Stimulated activated CD8-positive, alpha-beta memory T cell treated with anti-CD3 and anti-CD28 coated beads, Interleukin-2, amount 100 ng/mL, for 1 hour (primary cell): ENCODE results near the gene NEK6.

Experiments used
- DNase-seq, 2 donors: peaks; one replicate each; pipeline ENCODE4 v3.0.0-alpha.2; 2020; ENCODE audit warnings: low read depth in 2 of 2

Gene NEK6

DNA sequence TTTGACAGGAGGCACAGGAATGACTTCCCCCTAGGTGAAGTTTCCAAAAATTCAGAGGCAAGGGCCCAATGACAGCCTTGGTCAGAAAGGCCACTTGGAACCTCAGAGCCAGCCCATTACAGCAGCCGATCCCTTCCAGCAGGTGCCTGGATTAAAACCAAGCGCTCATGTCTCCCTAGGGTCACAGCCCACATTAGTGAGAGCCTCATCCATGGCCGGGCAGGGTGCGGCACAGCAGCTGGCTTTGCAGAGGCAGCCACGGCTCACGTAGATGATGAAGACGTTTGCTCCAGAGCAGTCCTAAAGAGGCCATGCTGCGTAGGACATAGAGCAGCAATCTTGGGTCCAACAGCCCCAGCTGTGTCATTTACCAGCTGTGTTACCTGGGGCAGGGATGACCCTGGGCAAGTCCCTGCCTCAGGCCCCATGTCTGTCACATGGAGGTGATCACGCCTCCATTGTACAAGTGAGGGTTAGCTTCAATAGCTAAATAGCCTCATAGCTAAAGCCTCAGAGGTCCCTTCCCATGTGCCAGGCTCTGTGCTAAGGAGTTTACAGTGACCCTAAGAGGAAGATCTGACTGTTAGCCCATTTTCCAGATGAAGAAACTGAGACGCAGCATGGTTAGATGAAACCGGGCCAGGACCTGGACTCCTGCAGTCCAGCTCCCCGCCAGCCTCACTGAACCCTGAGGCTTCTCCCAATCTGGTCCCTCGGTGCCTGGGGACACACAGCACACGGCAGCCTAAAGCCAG, 39.2 kb downstream of the NEK6 start:
- DNase-seq, result no peak

DNA sequence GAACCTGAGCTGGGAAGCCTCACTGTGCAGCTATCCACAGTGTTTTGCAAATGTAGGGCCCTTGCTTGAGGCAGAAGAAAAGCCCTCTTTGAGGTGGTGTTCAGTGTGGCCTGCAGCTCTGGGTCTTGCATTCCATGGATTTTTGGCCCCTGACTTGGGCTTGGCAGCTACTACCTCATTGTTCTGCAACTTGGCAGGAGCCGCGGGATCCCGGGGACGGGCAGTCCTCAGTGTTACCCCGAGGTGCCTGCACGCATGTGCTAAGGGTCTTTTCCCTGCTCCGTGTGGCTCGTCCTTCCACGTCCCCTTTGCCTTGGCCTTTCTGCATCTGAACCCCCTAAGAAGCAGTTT, 39.8 kb downstream of the NEK6 start:
- DNase-seq, result no peak

DNA sequence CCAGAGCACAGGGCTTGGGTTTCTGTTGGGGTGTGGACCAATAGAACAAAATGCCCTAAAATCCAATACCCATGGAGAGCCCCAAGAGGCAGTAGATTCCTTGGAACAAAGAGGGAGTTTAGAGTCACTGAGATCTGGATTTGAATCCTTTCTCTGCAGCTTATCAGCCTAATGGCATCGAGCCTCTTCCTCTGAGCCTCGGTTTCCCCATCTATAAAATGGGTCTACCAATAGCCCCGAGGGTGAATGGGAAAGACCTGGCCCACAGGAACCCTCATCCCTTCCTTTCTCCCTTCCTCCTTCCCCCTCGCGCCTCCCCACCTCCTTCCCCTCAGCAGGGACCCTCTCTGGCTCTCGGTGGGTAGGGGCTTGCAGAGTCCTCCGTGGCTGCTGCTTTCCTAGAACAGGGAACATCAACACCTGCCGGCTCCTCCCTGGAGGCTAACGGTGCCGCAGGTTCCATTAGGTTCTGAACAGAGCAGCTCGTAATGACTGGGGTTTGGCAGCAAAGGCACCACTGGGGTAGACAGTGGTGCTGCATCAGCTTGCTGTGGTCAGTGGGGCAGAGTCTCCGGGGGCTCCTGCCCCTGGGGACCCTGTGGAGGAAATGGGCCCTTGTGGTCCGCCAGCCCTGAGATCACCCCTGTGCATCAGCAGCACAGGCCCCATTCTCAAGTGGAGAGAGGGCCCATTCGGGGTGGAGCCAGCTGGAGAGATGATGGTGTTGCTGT, 40.3 kb downstream of the NEK6 start:
- DNase-seq, result no peak

DNA sequence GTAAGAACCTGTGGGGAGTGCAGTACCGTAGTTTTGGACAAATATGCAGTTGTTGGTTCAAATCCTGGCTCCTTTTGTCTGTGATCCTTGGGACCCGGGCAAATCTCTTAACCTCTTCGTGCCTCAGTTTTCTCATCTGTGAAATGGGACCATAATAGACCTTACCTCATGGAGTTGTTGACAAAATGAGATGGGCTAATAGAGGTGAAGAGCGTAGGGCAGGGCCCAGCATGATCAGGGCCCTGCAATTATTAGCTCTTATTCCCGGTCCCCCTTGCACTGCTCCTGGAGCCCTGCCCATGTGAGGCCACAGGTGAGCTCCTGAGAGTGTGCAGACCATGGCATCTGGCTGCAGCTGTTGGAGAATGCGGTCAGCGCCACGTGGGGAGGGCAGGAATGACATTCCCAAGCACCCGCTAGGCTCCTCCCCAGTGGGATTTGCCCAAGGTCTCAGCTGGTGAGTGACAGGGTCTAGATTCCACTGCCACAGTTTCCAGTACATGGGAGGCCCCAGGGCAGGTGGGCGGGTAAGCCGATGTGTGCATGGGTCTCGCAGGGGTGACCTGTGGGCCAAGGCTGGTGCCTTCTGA, 41.0 kb downstream of the NEK6 start:
- DNase-seq, result no peak

DNA sequence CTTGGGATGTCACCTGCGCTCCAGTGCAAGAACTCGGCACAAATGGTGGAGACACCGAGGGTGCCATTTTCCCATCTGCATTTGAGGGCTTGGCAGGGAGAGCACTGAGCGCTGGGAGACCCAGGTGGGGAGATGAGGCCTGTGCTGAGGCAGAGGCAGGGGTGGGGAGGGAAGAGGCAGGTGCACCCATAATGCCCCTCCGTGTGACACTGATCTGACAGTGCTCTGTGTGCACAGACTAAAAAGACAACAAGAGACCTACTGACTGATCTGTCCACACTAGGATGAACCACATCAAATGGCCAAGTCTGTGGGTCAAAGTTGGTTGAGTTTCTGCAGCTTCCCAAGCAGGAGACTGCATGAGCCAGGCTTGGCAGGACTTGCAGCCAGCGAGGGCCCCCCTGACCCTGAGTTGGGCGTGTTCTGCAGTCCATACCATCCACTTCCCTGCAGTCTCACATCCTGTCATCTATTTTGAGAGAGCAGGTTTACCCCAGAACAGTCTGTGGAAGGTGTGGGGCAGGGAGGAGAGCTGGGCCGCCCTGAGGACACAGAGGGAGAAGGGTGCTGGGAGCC, 41.9 kb downstream of the NEK6 start:
- no peak for DNase-seq

DNA sequence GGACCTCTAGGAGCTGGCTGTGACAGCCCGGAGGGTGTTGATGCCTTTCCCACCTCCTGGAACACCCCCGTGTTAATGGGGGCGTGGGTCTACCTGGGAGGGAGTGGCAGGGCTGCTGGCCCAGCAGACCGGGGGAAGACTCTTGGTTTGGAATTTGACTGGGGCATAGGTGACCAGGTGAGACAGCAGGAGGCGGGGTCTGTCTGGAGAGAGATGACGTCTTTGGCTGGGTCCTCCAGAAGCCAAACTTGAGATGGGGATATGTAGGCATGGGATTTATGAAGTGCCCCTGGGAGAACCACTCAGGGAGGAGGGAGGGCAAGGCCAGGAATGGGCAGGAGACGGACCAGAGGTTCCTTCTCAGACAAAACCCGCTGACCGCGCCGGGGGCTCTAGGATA, 42.6 kb downstream of the NEK6 start:
- no peak for DNase-seq

DNA sequence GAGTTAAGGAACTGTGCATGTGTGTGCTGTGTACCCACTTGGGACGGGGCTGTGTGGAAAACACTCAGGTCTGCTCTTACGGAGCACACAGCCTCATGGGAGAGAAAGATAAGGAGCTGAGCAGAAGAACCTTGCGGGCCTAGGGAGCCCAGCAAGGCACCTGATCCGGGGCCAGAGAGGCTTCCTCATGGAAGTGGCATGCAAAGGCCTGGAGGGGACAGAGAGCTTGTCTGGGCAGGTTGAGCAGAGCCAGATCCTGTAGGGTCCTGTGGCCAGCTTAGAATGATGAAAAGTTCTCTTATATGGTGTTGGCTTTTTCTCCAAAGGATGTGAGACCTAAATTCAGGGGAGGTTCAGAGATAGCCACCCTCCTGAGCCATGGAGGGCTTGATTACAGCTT, 45.2 kb downstream of the NEK6 start:
- no peak for DNase-seq

DNA sequence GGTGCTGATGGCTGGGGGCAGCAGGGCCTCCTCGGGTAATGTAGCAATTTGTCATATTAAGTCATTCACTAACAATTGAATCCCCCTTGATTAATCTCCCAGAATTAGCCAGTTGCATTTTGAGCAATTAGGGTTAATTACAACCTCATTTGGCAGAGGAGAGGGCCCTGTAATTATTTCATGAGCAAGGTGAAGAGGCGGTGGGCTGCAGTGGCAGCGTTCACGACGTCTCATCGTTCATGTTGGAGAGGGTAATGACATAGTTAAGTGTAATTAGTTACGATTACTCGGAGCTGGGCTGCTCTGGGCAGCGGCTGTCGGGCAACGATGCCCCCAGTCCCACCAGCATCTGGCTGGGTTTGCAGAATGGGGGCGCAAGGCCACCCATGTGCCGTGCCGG, 46.0 kb downstream of the NEK6 start:
- no peak for DNase-seq

DNA sequence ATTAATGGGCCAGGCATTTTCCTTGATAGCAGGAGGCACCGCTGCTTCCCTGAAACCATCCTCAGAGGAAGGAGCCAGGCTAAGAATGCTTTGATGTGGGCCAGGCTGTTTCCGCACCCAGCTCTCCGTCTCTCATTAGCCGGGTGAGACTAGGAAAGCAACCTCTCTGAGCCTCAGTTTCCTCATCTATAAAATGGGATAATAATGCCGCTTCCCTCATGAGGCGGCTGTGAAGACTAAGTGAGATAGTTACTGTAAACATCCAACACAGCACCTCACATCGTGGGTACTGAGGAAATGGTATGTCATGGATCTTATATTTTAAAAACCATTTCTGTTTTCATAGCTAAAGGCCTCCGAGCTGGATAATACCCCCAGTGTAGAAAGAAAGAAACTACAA, 46.5 kb downstream of the NEK6 start:
- no peak for DNase-seq

DNA sequence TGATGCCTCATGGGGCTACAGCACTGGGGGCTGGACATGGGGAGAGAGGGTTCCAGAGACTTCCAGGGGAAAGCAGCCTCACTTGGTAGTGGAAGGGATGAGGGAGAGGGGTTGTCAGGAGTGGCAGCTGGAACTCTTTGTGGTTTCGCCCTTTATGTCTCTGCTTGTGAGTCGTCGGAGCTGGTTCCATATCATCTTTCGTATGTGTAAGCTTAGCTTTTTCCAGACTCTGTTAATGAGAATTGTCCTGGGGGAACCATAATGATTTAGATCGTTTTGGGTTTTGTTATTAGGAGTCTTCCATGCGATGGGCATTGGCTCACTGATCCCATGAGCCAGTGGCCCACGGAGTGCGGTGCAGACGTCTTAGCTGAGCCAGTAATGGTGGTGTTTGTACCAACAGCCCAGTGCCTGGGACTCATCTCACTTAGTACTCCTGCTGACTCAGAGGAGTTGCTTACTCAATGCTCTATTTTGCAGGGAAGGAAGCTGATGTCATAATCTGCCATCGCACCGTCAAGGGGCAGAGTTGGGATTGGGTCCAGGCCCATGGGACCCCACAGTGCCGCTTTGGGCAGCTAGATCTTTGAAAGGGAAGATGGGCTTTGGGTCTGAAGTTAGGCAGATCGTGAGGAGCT, 48.5 kb downstream of the NEK6 start:
- DNase-seq, result no peak

DNA sequence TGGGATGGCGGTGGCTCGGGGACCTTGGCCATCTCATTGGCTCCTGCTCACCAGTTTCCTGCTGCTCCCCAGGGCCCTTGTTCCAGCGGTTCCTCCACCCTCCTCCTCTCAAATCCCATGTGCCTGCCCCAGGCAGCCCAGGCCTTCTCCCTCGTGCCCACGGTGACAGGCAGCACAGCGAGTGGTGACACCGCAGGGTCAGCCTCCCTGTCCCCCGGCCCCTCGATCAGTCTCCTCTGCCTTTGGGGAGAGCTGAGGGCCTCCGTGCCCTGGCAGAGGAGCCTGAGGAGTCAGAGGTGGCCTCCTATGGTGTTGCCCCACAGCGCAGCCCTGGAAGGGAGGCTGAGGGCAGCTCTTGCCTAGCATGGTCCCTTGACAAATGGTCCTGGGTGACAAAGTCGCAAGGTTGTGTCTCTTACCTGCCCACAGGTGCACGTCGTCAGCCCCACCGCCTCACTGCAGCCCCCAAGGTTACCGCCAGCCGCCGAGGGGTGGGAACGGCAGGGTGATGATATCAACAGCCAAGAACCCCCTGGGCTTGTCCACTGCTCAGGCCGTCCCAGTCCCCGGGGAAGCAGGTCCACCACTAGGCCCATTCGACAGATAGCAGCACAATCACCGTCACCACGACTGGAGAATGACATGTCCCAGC, 49.8 kb downstream of the NEK6 start:
- DNase-seq, result no peak

DNA sequence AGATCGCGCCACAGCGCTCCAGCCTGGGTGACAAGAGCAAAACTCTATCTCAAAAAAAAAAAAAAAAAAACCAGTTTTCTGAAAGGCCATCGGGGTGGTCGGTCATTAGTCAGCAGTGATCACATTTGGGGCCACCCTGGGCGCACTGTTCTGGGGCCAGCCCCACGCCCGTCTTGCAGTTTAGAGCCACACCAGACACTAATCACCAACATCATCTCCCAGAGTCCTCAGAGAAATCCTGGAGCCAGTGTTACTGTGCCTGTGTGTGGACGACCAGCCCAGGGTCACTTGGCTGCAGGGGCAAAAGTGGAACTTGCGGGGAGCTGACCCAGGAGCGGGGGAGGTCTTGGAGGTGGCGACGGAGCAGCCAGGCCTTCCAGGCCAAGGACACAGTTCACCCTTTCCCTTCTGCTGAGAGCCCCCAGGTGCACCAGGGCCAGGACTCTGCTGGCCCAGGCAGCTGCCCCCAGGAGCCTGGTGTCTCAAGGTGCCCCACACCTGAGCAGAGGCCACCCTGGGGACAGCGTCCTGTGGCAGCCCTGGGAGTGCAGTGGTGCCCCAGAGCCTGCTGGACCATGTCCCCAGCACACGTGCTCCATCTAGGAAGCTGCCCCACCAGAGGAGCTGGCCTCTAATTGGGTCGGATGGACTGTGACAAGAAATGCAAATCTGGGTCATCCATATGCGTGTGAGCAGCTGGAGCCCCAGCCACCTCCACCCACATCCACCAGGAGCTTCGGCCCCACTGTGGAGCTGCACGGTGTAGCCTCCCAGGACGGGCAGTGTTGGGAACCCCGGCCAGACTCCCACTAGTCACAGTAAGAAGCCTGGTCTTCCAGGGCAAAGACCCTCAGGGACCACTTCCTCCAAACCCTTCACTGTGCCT, 51.1 kb downstream of the NEK6 start:
- no peak for DNase-seq

DNA sequence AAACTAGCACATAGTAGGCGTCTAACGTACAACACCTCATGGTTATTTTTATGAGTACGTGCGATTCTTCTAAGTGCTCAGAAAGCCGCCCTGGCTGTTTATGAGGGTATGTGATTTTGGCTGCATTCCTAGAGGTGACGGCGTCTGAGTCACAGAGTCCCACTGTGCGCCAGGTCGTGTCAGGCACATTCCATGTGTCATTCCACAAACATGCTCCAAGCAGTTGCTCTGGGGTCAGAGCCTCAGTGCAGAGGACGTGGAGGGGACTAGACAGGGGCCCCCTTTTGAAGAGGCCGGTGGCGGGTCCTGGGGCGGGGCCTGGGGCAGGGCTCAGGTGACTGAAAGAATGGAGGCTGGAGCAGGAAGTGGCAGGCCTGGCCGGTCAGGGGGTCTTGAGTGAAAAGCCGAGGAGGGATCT, 51.9 kb downstream of the NEK6 start:
- no peak for DNase-seq

DNA sequence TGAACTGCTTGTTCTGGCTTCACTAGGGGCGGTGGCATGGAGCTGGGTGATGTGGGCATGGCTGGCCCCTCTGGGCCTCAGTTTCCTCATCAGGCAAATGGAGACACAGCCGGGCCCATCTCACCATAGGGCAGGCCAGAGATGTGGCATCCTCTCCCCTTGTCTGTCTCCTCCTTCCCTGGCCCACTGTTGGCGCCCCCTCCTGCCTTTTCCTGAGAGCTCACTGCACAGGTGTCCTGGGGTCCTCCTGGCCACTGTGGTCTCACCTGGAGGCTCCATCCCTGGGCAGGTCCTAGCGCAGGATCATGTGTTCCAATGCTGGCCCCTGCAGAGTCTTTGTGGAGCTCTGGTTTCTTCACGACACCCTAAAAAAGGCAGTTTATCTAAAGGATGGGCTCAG, 53.5 kb downstream of the NEK6 start:
- no peak for DNase-seq

DNA sequence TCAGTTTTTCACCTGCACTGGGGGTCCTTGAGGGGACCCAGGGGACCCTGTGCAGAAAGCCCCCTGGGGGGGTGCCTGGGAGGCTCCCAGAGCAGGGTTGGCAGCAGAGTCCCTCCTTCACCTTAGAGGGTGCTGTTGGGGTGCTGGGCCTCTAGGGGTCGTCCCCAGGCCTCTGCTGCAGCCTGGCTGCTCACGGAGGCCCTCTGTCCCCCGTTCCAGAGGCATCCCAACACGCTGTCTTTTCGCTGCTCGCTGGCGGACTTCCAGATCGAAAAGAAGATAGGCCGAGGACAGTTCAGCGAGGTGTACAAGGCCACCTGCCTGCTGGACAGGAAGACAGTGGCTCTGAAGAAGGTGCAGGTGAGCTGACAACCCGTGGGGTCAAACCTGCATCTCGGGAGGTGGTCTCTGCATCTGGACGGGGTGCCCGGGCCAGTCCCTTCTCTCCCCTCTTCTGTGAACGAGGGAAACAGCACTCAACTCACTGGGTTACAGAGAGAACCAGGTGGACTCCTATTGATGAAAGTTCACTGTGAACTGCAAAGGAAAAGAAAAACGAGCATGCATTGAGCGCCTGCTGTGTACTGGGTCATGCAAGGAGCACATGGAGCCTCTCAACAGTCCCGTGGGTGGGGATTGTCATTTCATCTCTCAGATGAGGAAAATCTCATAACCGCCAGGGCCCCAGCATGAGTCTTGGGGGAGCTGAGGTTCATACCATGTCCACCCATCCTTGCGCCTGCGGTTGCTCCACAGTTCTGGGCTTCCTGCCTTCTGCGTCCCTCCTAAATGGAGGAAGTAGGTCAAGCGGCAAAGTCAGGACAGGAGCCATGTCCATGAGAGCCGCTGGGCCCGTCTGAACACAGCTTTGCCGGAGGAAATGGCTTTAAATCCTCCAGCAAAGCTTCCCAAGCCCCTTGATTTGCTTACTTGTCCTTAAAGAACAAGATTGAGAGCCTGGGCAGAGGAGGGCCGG, 54.8 kb downstream of the NEK6 start:
- no peak for DNase-seq

DNA sequence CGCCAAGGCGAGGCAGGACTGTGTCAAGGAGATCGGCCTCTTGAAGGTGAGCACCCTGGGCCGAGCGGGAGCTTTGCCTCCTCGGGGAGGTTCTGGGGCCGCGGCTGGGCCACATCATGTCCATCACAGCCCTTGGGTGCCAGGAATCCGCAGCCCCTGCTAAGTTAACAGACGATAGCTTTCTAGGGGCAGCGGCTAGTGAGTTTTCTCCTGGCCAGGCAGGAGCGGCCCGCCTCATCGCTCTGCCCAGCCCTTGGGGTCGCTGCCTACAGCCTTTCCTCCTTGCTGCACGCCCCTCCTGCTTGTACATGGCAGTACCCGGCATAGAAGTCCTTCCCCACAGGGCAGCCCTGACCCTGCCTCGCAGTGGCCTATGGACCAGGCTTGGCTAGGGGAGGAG, 56.2 kb downstream of the NEK6 start:
- DNase-seq, result no peak

DNA sequence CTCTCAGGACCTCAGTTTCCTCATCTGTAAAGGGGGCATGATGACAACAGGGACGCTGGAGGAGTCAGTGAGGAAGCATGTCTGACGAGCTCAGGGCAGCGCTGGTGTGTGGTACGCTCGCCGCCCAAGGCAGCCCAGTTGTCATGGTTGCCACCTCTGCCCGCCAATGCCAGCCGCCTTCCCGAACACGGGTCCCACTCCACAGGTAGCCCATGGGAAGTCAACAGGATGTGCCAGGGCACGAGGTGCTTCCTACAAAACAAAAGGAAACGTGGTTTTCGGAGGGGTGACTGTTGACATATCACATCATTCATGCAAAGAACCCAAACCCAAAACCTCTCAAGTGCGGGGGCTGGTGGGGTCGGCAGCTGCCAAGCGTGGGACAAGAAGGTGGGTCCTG, 58.1 kb downstream of the NEK6 start:
- no peak for DNase-seq

DNA sequence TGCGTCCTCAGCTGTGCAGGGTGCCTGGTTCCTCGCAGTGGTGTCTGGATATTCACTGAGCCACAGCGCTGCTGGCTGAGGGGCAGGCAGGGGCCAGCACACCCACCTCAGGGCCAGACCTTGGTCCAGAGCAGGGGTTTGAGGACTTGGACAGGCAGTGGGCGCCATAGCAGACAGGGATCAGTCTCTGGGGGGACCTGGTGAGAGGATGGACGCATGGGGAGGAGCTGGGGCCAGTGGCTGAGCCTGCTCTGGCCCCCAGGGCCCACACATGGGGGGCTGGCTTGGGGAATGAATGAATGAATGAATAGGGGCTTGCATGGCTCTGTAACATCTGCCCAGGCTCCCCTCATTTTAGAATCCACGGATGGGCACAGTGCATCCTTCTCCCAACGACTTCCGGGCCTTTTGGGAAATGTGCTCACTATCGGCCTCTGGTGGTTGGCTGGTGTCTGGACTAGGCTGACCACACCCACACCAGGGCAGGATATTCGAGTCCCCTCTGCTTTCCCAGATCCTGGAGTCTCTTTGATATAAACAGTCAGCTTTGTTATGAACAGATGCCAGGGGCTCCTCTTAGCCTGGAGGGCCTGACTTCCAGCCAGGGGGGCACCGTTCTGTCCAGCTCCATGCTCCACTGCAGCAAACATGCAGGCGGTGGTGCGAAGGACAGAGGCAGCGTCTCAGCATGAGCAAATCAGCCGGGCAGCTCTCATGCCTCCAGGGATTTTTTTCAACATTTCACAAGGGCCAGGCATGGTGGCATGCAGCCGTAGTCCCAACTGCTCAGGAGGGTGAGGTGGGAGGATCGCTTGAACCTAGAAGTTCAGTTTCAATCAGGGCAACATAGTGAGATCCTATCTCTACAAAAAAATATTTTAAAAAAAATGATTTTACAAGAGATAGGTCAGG, 62.6 kb downstream of the NEK6 start:
- peak in 1 of 2 donors; percentile 18 for DNase-seq

DNA sequence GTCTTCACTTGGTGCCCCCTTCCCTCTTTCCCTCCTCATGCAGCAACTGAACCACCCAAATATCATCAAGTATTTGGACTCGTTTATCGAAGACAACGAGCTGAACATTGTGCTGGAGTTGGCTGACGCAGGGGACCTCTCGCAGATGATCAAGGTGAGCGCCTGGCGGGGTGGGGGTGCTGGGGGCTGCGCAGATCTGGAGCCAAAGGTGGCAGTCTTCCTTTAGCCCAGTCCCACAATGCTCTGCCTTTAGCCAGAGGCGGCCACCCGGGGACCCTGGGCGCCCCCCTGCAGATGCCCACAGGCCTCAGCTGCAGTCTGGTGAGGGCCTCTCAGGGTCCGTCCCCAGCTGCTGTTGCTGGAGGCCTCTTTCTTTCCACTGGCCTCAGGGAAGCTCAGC, 63.7 kb downstream of the NEK6 start:
- no peak for DNase-seq
